ENCODE measurements around the gene BABAM2. TPM values are rescaled to one million over a fixed set of nuclear protein-coding genes. Genes with fewer than 3 reads are reported as not detected.
A peak's percentile ranks its signal among the peaks of the same experiment; 100 is the strongest.

Gene BABAM2
- total and polyA plus RNA-seq, 8 donors, result 27.1 to 49.2 (median 28.4) TPM

DNA sequence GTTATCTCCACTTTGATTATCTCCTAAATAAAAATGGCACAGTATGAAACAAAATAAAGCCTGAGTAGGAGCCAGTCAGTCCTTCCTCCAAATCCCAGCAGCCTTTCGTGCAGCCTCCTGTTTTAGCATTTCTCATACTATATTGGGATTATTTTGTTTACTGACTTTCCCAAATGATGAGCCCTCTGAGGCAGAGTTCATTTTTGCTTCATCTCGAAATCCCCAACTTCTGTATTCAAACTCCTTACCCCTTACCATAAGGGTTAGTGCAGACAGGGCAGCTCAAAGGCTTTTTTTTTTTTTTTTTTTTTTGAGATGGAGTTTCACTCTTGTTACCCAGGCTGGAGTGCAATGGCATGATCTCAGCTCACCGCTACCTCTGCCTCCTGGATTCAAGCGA, 388.8 kb downstream of the BABAM2 start:
- TF ChIP-seq, protein P1, sequence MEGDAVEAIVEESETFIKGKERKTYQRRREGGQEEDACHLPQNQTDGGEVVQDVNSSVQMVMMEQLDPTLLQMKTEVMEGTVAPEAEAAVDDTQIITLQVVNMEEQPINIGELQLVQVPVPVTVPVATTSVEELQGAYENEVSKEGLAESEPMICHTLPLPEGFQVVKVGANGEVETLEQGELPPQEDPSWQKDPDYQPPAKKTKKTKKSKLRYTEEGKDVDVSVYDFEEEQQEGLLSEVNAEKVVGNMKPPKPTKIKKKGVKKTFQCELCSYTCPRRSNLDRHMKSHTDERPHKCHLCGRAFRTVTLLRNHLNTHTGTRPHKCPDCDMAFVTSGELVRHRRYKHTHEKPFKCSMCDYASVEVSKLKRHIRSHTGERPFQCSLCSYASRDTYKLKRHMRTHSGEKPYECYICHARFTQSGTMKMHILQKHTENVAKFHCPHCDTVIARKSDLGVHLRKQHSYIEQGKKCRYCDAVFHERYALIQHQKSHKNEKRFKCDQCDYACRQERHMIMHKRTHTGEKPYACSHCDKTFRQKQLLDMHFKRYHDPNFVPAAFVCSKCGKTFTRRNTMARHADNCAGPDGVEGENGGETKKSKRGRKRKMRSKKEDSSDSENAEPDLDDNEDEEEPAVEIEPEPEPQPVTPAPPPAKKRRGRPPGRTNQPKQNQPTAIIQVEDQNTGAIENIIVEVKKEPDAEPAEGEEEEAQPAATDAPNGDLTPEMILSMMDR (IDR thresholded peaks at IDR 0.05), result no peak
- Histone ChIP-seq H3K36me3 (peaks cover 0 to 6% of the 10 kb centered on the region in 2 donors), H3K4me3 (no peak overlapping the region), H3K27ac (no peak overlapping the region), H3K9me3 (no peaks in the 10 kb centered on the region), H3K27me3 (no peaks in the 10 kb centered on the region), H3K4me1 (peaks cover 6 to 24% of the 10 kb centered on the region in 2 donors)
- ATAC-seq (no peak), DNase-seq (no peak)
- intact Hi-C loops (cut with DNase I), result no loop called here

DNA sequence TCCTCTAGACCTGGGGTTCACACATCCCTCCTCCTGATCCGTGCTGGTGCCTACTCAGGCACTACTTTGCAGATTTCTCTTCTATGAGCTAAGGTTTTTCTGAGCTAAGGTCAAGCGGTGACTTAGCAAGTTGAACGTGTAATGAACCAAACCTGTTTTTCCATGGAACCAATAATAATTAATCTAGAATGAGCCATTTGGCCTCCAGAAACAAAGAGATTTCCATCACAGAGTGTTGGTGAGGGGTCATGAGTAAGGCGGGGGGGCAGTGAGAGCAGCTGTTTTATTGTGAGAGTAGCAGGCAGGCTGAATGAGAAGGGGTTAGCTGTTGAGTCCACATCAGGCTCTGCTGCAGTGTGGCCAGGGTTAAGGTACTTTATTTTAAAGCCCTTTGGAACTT, 390.1 kb downstream of the BABAM2 start:
- no peak overlapping the region for H3K4me3 ChIP-seq
- ATAC-seq (no peak), DNase-seq (no peak)
- H3K27me3 ChIP-seq, result no peaks in the 10 kb centered on the region
- peaks cover 0 to 6% of the 10 kb centered on the region in 2 donors for H3K36me3 ChIP-seq
- intact Hi-C loops (cut with DNase I), result no loop called here
- H3K9me3 ChIP-seq, result no peaks in the 10 kb centered on the region
- TF ChIP-seq, protein P1 (IDR thresholded peaks at IDR 0.05), result no peak
- peaks cover 0 to 11% of the 10 kb centered on the region in 2 donors for H3K4me1 ChIP-seq
- H3K27ac ChIP-seq, result no peak overlapping the region

DNA sequence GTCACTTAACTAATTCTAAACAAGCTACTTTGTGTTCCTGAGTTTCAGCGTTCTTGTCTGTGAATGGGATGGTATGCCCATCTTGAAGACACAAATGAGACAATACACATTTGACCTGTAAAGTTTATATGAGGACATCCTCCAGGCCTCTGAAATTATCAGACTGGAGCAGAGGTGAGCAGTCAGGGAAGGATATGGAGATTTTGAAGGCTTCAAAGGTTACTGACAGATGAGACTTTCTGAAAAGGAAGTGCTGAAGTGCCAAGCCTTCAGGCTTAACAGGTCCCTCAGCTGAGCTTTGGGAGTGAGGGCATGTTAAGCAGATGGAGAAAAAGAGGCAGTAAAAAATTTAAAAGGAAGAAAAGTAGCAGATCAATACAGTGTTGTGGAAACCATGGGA, 391.2 kb downstream of the BABAM2 start:
- intact Hi-C loops (cut with DNase I), result no loop called here
- Histone ChIP-seq H3K4me1 (peaks cover 0 to under 1% of the 10 kb centered on the region in 2 donors), H3K27me3 (no peaks in the 10 kb centered on the region), H3K9me3 (no peaks in the 10 kb centered on the region), H3K36me3 (peaks cover 0 to 4% of the 10 kb centered on the region in 2 donors), H3K27ac (no peak overlapping the region), H3K4me3 (no peak overlapping the region)
- TF ChIP-seq, protein P1 (IDR thresholded peaks at IDR 0.05), result no peak
- DNase-seq (no peak), ATAC-seq (no peak)

DNA sequence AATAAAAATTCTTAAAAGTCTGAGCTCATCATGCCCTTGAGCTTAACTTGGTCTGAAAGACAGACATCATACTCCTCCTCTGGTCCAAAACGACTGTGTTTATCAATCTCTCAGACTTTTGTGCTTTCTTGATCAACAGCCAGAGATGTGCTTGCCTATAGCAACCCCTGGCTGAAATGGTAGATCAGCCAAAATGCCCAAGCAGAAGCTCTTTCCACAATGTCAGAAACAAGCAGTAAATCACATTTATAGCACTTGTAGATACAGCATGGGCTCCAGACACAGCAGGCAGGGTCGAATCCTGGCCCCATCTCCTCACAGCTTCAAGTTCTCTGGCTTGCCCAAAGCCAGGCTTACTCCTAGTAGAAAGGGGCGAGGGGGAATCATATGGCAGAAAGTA, 391.7 kb downstream of the BABAM2 start:
- H3K4me1 ChIP-seq, result no peaks in the 10 kb centered on the region
- DNase-seq (no peak), ATAC-seq (no peak)
- intact Hi-C loops (cut with DNase I), result no loop called here
- H3K27ac ChIP-seq, result no peak overlapping the region
- no peaks in the 10 kb centered on the region for H3K27me3 ChIP-seq
- H3K9me3 ChIP-seq, result no peaks in the 10 kb centered on the region
- H3K4me3 ChIP-seq, result no peak overlapping the region
- TF ChIP-seq, protein P1 (IDR thresholded peaks at IDR 0.05), result no peak
- H3K36me3 ChIP-seq, result no peaks in the 10 kb centered on the region

DNA sequence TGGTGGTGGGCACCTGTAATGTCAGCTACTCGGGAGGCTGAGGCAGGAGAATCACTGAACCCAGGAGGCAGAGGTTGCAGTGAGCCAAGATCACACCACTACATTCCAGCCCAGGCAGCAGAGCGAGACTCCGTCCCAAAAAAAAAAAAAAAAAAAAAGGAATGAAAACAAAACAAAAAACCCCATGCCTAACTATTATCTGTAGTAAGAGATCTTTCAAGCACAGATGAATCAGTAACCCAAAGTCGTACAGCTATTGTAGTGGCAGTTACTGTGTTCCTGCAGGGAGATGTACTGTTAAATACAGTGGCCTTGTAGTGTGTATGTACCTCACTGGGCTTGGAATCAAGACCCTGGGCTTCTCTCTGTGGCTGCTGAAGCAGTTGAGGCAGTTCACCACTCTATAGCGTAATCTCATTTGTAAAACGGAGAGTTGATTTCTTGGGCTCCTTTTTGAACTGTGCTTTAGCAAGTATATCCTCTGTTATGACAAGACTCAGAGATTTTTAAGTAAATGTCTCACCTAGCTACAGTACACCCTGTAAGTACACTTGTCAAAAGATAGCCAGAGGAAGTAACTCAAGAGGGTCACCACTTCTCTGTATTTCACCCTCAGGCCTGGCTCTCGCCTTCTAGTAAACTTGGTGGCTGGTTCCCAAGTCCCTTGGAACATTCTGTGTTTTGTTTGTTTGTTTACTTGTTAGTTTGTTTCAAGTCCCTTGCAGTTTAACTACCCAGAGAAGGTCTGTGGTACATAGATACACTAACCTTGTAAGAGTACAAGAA, 392.5 kb downstream of the BABAM2 start:
- Histone ChIP-seq H3K27me3 (no peaks in the 10 kb centered on the region), H3K4me1 (peaks cover 0 to 3% of the 10 kb centered on the region in 2 donors), H3K4me3 (no peak overlapping the region), H3K9me3 (no peaks in the 10 kb centered on the region), H3K36me3 (no peaks in the 10 kb centered on the region), H3K27ac (no peak overlapping the region)
- TF ChIP-seq, protein P1 (IDR thresholded peaks at IDR 0.05), result no peak
- DNase-seq (no peak), ATAC-seq (peak; percentile 76)
- intact Hi-C loops (cut with DNase I), result no loop called here

All from left lung (tissue), 10 donors.